ENCODE data around the gene RBM11.

DNA sequence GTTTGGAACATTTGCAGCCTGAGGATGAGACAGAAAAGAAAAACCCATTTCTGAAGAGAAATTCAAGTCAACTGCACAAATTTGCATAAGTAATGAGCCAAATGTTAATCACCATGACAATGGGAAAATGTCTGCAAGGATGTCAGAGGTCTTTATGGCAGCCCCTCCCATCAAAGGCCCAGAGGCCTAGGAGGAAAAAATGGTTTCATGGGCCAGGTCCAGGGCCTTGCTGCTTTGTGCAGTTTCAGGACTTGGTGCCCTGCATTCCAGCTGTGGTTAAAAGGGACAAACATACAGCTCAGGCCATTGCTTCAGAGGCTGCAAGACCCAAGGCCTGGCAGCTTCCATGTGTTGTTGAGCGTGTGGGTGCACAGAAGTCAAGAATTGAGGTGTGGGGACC lies 13.4 kb downstream of the RBM11 start:
- no peak for TF ChIP-seq HNRNPL (IDR thresholded peaks at IDR 0.05; ENCODE audit: low read depth, low read length)
- TF ChIP-seq POLR2G (IDR thresholded peaks at IDR 0.05; ENCODE audit: low read depth, low read length) = no peak
- no peak for TF ChIP-seq NFE2L1 (tag; IDR thresholded peaks at IDR 0.05; ENCODE audit: borderline replicate concordance, low read depth)
- no peak for TF ChIP-seq TFE3 (CRISPR knock-in tag; IDR thresholded peaks at IDR 0.05)
- no peak for TF ChIP-seq RAD21 (CRISPR knock-in tag; conservative IDR thresholded peaks at IDR 0.05 in 1 of 2, IDR thresholded peaks at IDR 0.05 in 1 of 2)
- TF ChIP-seq, protein P1, sequence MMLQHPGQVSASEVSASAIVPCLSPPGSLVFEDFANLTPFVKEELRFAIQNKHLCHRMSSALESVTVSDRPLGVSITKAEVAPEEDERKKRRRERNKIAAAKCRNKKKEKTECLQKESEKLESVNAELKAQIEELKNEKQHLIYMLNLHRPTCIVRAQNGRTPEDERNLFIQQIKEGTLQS (IDR thresholded peaks at IDR 0.05) = no peak
- TF ChIP-seq, protein P1 (CRISPR knock-in tag; conservative IDR thresholded peaks at IDR 0.05) = no peak
- no peak for TF ChIP-seq FOXJ3 (CRISPR knock-in tag; IDR thresholded peaks at IDR 0.05)
- no peak for TF ChIP-seq POLR2AphosphoS5 (IDR thresholded peaks at IDR 0.05; ENCODE audit: control insufficient read depth, insufficient read depth, low read depth, low read length)
- TF ChIP-seq ILF3 (IDR thresholded peaks at IDR 0.05; ENCODE audit: borderline replicate concordance) = no peak
- TF ChIP-seq, protein P2, sequence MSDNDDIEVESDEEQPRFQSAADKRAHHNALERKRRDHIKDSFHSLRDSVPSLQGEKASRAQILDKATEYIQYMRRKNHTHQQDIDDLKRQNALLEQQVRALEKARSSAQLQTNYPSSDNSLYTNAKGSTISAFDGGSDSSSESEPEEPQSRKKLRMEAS (CRISPR knock-in tag; IDR thresholded peaks at IDR 0.05) = no peak

Measured in K562 (cell line).